ENCODE results near the gene MEAF6.
A peak's percentile ranks its signal among the peaks of the same experiment; 100 is the strongest.

MEAF6 gene

GRCh38 chr1:37484325-37485051, 30.1 kb downstream of the MEAF6 start:
- no peak for DNase-seq (ENCODE audit: low spot score)

GRCh38 chr1:37483785-37484184, 30.8 kb downstream of the MEAF6 start:
- no peak for DNase-seq (ENCODE audit: low spot score)

- DNase-seq (ENCODE audit: low spot score): no peak
These were observed 31.5 kb downstream of the MEAF6 start for GRCh38 chr1:37482796-37483744.

GRCh38 chr1:37482004-37482785, 32.4 kb downstream of the MEAF6 start:
- DNase-seq (ENCODE audit: low spot score): no peak

- DNase-seq (ENCODE audit: low spot score): peak; percentile 37
These were observed 33.1 kb downstream of the MEAF6 start for GRCh38 chr1:37481289-37482003.

GRCh38 chr1:37480581-37481288, 33.8 kb downstream of the MEAF6 start:
- DNase-seq (ENCODE audit: low spot score): no peak

- no peak for DNase-seq (ENCODE audit: low spot score)
These were observed 34.5 kb downstream of the MEAF6 start for GRCh38 chr1:37480125-37480466.

- peak; percentile 94 for DNase-seq (ENCODE audit: low spot score)
These were observed 35.1 kb downstream of the MEAF6 start for GRCh38 chr1:37479255-37480124.

- DNase-seq (ENCODE audit: low spot score): peak; percentile 47
These were observed 35.7 kb downstream of the MEAF6 start for GRCh38 chr1:37478890-37479254.

GRCh38 chr1:37478451-37478881, 36.1 kb downstream of the MEAF6 start:
- peak; percentile 72 for DNase-seq (ENCODE audit: low spot score)

- DNase-seq (ENCODE audit: low spot score): no peak
These were observed 36.6 kb downstream of the MEAF6 start for GRCh38 chr1:37477946-37478345.

GRCh38 chr1:37477198-37477931, 37.2 kb downstream of the MEAF6 start:
- peak; percentile 81 for DNase-seq (ENCODE audit: low spot score)

- DNase-seq (ENCODE audit: low spot score): no peak
These were observed 37.9 kb downstream of the MEAF6 start for GRCh38 chr1:37476460-37477197.

GRCh38 chr1:37476087-37476452, 38.5 kb downstream of the MEAF6 start:
- DNase-seq (ENCODE audit: low spot score): no peak

GRCh38 chr1:37475380-37476086, 39.0 kb downstream of the MEAF6 start:
- peak; percentile 15 for DNase-seq (ENCODE audit: low spot score)

- DNase-seq (ENCODE audit: low spot score): no peak
These were observed 39.7 kb downstream of the MEAF6 start for GRCh38 chr1:37474697-37475379.

- peak; percentile 92 for DNase-seq (ENCODE audit: low spot score)
These were observed 40.4 kb downstream of the MEAF6 start, which contains the start of gene ZC3H12A for GRCh38 chr1:37474046-37474696. Gene ZC3H12A, plus strand, starts transcription at chr1:37474580. Its CDS starts 917 bp downstream, at chr1:37475497.
